ENCODE measurements around the gene NOSTRIN. TPM values are rescaled to one million over a fixed set of nuclear protein-coding genes. Genes with fewer than 3 reads are reported as not detected.

Gene NOSTRIN
- polyA plus RNA-seq, 1 donor (not counting 4 experiments of a cell fraction or from before 2014, with no cell fraction given), result not detected

- Histone ChIP-seq H3K27me3 (ENCODE audit: control insufficient read depth, extremely low read depth, insufficient read depth, low read length) (no peaks in the 10 kb centered on the region), H3K27ac (ENCODE audit: control insufficient read depth, insufficient read depth, low read length) (no peak overlapping the region), H3K4me3 (ENCODE audit: control insufficient read depth in 2 of 3, extremely low read depth in 1 of 3, insufficient read depth in 2 of 3, low read depth in 1 of 3, low read length in 3 of 3) (no peak overlapping the region), H3K9me3 (ENCODE audit: control insufficient read depth, low read depth, low read length) (no peaks in the 10 kb centered on the region), H3K4me2 (ENCODE audit: control insufficient read depth, extremely low read depth, insufficient read depth, low read depth, low read length) (no peak overlapping the region), H3K36me3 (ENCODE audit: control insufficient read depth in 2 of 2, extremely low read depth in 1 of 2, insufficient read depth in 2 of 2, low read length in 2 of 2) (no peaks in the 10 kb centered on the region), H2AFZ (ENCODE audit: control insufficient read depth, low read length) (no peak overlapping the region), H3K79me2 (ENCODE audit: control insufficient read depth, insufficient read depth, low read length) (no peaks in the 10 kb centered on the region), H4K20me1 (ENCODE audit: control insufficient read depth, extremely low read depth, insufficient read depth, low read length) (no peaks in the 10 kb centered on the region), H3K9me1 (ENCODE audit: control insufficient read depth, extremely low read depth, insufficient read depth, low read length) (no peaks in the 10 kb centered on the region), H3K9ac (ENCODE audit: control insufficient read depth, extremely low read depth, insufficient read depth, low read length) (no peak overlapping the region), H3K4me1 (ENCODE audit: control insufficient read depth, extremely low read depth, insufficient read depth, low read length) (peaks cover 12% of the 10 kb centered on the region)
- no peak for FAIRE-seq
- dilution Hi-C loops (cut with MboI; ENCODE audit: extremely low pct_ligation_motif_present, low sequenced_read_pairs), result no loop called here
- no peak for DNase-seq (ENCODE audit: low read depth, low spot score)
- TF ChIP-seq EZH2 (IDR thresholded peaks at IDR 0.05; ENCODE audit: low read length), result no peak
- peak in 1 of 3 experiments; percentile 16 for TF ChIP-seq CTCF (optimal IDR thresholded peaks at IDR 0.05 in 1 of 3, IDR thresholded peaks at IDR 0.05 in 1 of 3, conservative IDR thresholded peaks at IDR 0.05 in 1 of 3; ENCODE audit: extremely low read depth in 1 of 3, insufficient read depth in 2 of 3, low read length in 3 of 3)
Observed at GRCh38 chr2:168849610-168850009, 47.2 kb downstream of the NOSTRIN start.

GRCh38 chr2:168850846-168851245 is 48.4 kb downstream of the NOSTRIN start:
- Histone ChIP-seq H3K4me2 (ENCODE audit: control insufficient read depth, extremely low read depth, insufficient read depth, low read depth, low read length) (no peak overlapping the region), H2AFZ (ENCODE audit: control insufficient read depth, low read length) (no peak overlapping the region), H3K27ac (ENCODE audit: control insufficient read depth, insufficient read depth, low read length) (no peak overlapping the region)

More at GRCh38 chr2:168850846-168851245, 48.4 kb downstream of the NOSTRIN start:
- dilution Hi-C loops (cut with MboI; ENCODE audit: extremely low pct_ligation_motif_present, low sequenced_read_pairs), result no loop called here
- Histone ChIP-seq H3K27me3 (ENCODE audit: control insufficient read depth, extremely low read depth, insufficient read depth, low read length) (no peaks in the 10 kb centered on the region), H4K20me1 (ENCODE audit: control insufficient read depth, extremely low read depth, insufficient read depth, low read length) (no peaks in the 10 kb centered on the region), H3K36me3 (ENCODE audit: control insufficient read depth in 2 of 2, extremely low read depth in 1 of 2, insufficient read depth in 2 of 2, low read length in 2 of 2) (no peaks in the 10 kb centered on the region), H3K9me1 (ENCODE audit: control insufficient read depth, extremely low read depth, insufficient read depth, low read length) (no peaks in the 10 kb centered on the region), H3K9me3 (ENCODE audit: control insufficient read depth, low read depth, low read length) (no peaks in the 10 kb centered on the region), H3K4me1 (ENCODE audit: control insufficient read depth, extremely low read depth, insufficient read depth, low read length) (peaks cover 12% of the 10 kb centered on the region), H3K79me2 (ENCODE audit: control insufficient read depth, insufficient read depth, low read length) (no peaks in the 10 kb centered on the region), H3K9ac (ENCODE audit: control insufficient read depth, extremely low read depth, insufficient read depth, low read length) (no peak overlapping the region), H3K4me3 (ENCODE audit: control insufficient read depth in 2 of 3, extremely low read depth in 1 of 3, insufficient read depth in 2 of 3, low read depth in 1 of 3, low read length in 3 of 3) (no peak overlapping the region)
- no peak for FAIRE-seq
- DNase-seq (ENCODE audit: low read depth, low spot score), result no peak
- no peak for TF ChIP-seq EZH2 (IDR thresholded peaks at IDR 0.05; ENCODE audit: low read length)
- no peak for TF ChIP-seq CTCF (optimal IDR thresholded peaks at IDR 0.05 in 1 of 3, IDR thresholded peaks at IDR 0.05 in 1 of 3, conservative IDR thresholded peaks at IDR 0.05 in 1 of 3; ENCODE audit: extremely low read depth in 1 of 3, insufficient read depth in 2 of 3, low read length in 3 of 3)

All from keratinocyte (primary cell).